Measurements from ENCODE around the gene MYDGF. TPM values are rescaled to one million over a fixed set of nuclear protein-coding genes. Genes with fewer than 3 reads are reported as not detected.

Gene MYDGF
- total RNA-seq, 1 experiment from 2014 or later, result 58.2 TPM

GRCh38 chr19:4669723-4670480 lies at the start of gene MYDGF (continued):
- no peak for TF ChIP-seq ZNF416 (CRISPR knock-in tag; IDR thresholded peaks at IDR 0.05)
- TF ChIP-seq IRF1 (CRISPR knock-in tag; IDR thresholded peaks at IDR 0.05), result no peak; the same call in 1 of the 2 replicates
- peak; percentile 26; the same call in 1 of the 2 replicates for TF ChIP-seq TP53 (CRISPR knock-in tag; IDR thresholded peaks at IDR 0.05)
- TF ChIP-seq MYBL2 (CRISPR knock-in tag; IDR thresholded peaks at IDR 0.05), result peak; percentile 89
- TF ChIP-seq ZNF219 (CRISPR knock-in tag; IDR thresholded peaks at IDR 0.05; ENCODE audit: borderline replicate concordance), result 0 out of 2 replicates have a peak, but pooled peaks have one; percentile 60
- no peak for TF ChIP-seq ZNF317 (CRISPR knock-in tag; IDR thresholded peaks at IDR 0.05; ENCODE audit: borderline replicate concordance, low read depth)
- peak; percentile 89 for TF ChIP-seq MAX (CRISPR knock-in tag; IDR thresholded peaks at IDR 0.05)
- peak; percentile 98 for TF ChIP-seq SP1 (CRISPR knock-in tag; conservative IDR thresholded peaks at IDR 0.05)
- TF ChIP-seq PRDM15 (CRISPR knock-in tag; IDR thresholded peaks at IDR 0.05), result peak; percentile 15; the same call in 1 of the 2 replicates
- TF ChIP-seq ATF2 (CRISPR knock-in tag; IDR thresholded peaks at IDR 0.05; ENCODE audit: borderline replicate concordance, low read depth), result 0 out of 2 replicates have a peak, but pooled peaks have one; percentile 30
- peak; percentile 69; the same call in 1 of the 2 replicates for TF ChIP-seq NFE2L1 (CRISPR knock-in tag; IDR thresholded peaks at IDR 0.05)
- peak; percentile 74 for TF ChIP-seq ETV6 (CRISPR knock-in tag; IDR thresholded peaks at IDR 0.05)
- TF ChIP-seq USF1 (CRISPR knock-in tag; IDR thresholded peaks at IDR 0.05), result peak; percentile 97
- TF ChIP-seq ARID4B (CRISPR knock-in tag; IDR thresholded peaks at IDR 0.05; ENCODE audit: borderline replicate concordance), result peak; percentile 96
- peak; percentile 54; the same call in 1 of the 2 replicates for TF ChIP-seq NFYB (CRISPR knock-in tag; conservative IDR thresholded peaks at IDR 0.05; ENCODE audit: low read depth)

All from WTC11 (cell line).